WTC11 (cell line): Measurements from ENCODE around the gene SLCO2A1. TPM values are rescaled to one million over a fixed set of nuclear protein-coding genes. Genes with fewer than 3 reads are reported as not detected.

Experiments used
- ATAC-seq: fragments of 200-7000 bp; cut with Tn5 transposase; 2 replicates; pipeline ENCODE4 v1.10.0; 2021; ENCODE audit warnings: mild to moderate bottlenecking, moderate library complexity
- CTCF ChIA-PET: fragments of 300-600 bp; sonication (Branson Sonifier 250); formaldehyde crosslinking; loops from one replicate; lab custom pipeline; 2021; ENCODE audit warnings: antibody characterized with exemption; lab: Charles Lee
- POLR2A ChIA-PET: fragments of 350-600 bp; sonication (Branson Sonifier 250); formaldehyde crosslinking; loops from one replicate; lab custom pipeline; 2021; ENCODE audit warnings: antibody characterized with exemption; lab: Charles Lee
- DNase-seq: peaks from one replicate; pipeline ENCODE4 v3.0.0; 2021; ENCODE audit warnings: low spot score
- H3K27ac Mint-ChIP-seq: 2 replicates; pipeline ENCODE4 v1.8.0; 2021; ENCODE audit warnings: mixed read lengths
- H3K27me3 Mint-ChIP-seq: 2 replicates; pipeline ENCODE4 v1.8.0; 2021; ENCODE audit warnings: low read depth, mild to moderate bottlenecking, moderate library complexity, mixed read lengths
- H3K36me3 Mint-ChIP-seq: 2 replicates; pipeline ENCODE4 v1.8.0; 2021; ENCODE audit warnings: mixed read lengths
- H3K4me1 Mint-ChIP-seq: 2 replicates; pipeline ENCODE4 v1.8.0; 2022; ENCODE audit warnings: mixed read lengths
- H3K4me3 Mint-ChIP-seq: 2 replicates; pipeline ENCODE4 v1.8.0; 2021; ENCODE audit warnings: mild to moderate bottlenecking, moderate library complexity, mixed read lengths
- H3K9me3 Mint-ChIP-seq: 2 replicates; pipeline ENCODE4 v1.8.0; 2021; ENCODE audit warnings: mixed read lengths
- ATF6 ChIP-seq: sonication (generic); formaldehyde crosslinking; IDR thresholded peaks from 2 replicates; pipeline ENCODE4 v1.8.1; 2023; ENCODE audit warnings: mild to moderate bottlenecking, missing genetic modification reagents
- E2F1 ChIP-seq: sonication (generic); formaldehyde crosslinking; IDR thresholded peaks from 2 replicates; pipeline ENCODE4 v1.8.0; 2022; ENCODE audit warnings: mild to moderate bottlenecking, missing genetic modification reagents
- GTF2I ChIP-seq: fragments of 250-450 bp; sonication (Bioruptor Pico); conservative IDR thresholded peaks from 2 replicates; pipeline ENCODE4 v1.4.0; 2021; ENCODE audit warnings: mild to moderate bottlenecking
- JAZF1 ChIP-seq: fragments of 250-450 bp; sonication (Bioruptor Pico); IDR thresholded peaks from 2 replicates; pipeline ENCODE4 v1.9.0; 2021; ENCODE audit warnings: moderate library complexity, mild to moderate bottlenecking, inconsistent platforms
- NR1H2 ChIP-seq: sonication (generic); formaldehyde crosslinking; IDR thresholded peaks from 2 replicates; pipeline ENCODE4 v1.9.0; 2021; ENCODE audit warnings: mild to moderate bottlenecking, moderate library complexity, missing genetic modification reagents
- PREB ChIP-seq: sonication (generic); formaldehyde crosslinking; IDR thresholded peaks from 2 replicates; pipeline ENCODE4 v1.8.1; 2022; ENCODE audit warnings: mild to moderate bottlenecking, missing genetic modification reagents, moderate library complexity, borderline replicate concordance
- PRRX2 ChIP-seq: fragments of 250-450 bp; sonication (Bioruptor Pico); IDR thresholded peaks from 2 replicates; pipeline ENCODE4 v1.8.0; 2021; ENCODE audit warnings: mild to moderate bottlenecking
- RELA ChIP-seq: sonication (generic); formaldehyde crosslinking; IDR thresholded peaks from 2 replicates; pipeline ENCODE4 v1.8.1; 2022; ENCODE audit warnings: missing genetic modification reagents, mild to moderate bottlenecking, borderline replicate concordance
- SOX15 ChIP-seq: fragments of 250-450 bp; sonication (Bioruptor Pico); IDR thresholded peaks from 2 replicates; pipeline ENCODE4 v1.9.0; 2021; ENCODE audit warnings: mild to moderate bottlenecking
- SP1 ChIP-seq: sonication (generic); formaldehyde crosslinking; conservative IDR thresholded peaks from 2 replicates; pipeline ENCODE4 v1.8.1; 2022; ENCODE audit warnings: missing genetic modification reagents
- ZNF423 ChIP-seq: fragments of 250-450 bp; sonication (Bioruptor Pico); IDR thresholded peaks from 2 replicates; pipeline ENCODE4 v2.1.2; 2022; ENCODE audit warnings: mild to moderate bottlenecking, moderate library complexity
- total RNA-seq: library from RNA; stranded (reverse); gene quantifications from 3 replicates; pipeline ENCODE4 v1.2.3, GENCODE V29; 2021
- TF ChIP-seq, protein P1 (sequence below): fragments of 250-450 bp; sonication (Bioruptor Pico); IDR thresholded peaks from 2 replicates; pipeline ENCODE4 v1.9.0; 2021; ENCODE audit warnings: moderate library complexity, mild to moderate bottlenecking, inconsistent platforms, borderline replicate concordance
- TF ChIP-seq, protein P2 (sequence below): fragments of 250-450 bp; sonication (Bioruptor Pico); IDR thresholded peaks from 2 replicates; pipeline ENCODE4 v1.9.0; 2021; ENCODE audit warnings: mild to moderate bottlenecking, borderline replicate concordance
- TF ChIP-seq, protein P3 (sequence below): sonication (generic); formaldehyde crosslinking; IDR thresholded peaks from 2 replicates; pipeline ENCODE4 v1.8.1; 2022; ENCODE audit warnings: low read depth, missing genetic modification reagents, borderline replicate concordance

SLCO2A1 gene
- total RNA-seq, 1 experiment from 2014 or later, result 3.3 TPM

- TF ChIP-seq, protein P1, sequence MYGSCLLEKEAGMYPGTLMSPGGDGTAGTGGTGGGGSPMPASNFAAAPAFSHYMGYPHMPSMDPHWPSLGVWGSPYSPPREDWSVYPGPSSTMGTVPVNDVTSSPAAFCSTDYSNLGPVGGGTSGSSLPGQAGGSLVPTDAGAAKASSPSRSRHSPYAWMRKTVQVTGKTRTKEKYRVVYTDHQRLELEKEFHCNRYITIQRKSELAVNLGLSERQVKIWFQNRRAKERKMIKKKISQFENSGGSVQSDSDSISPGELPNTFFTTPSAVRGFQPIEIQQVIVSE (CRISPR knock-in tag), result no peak
- TF ChIP-seq SOX15 (CRISPR knock-in tag) (no peak), PREB (CRISPR knock-in tag) (no peak), GTF2I (no peak), NR1H2 (CRISPR knock-in tag) (no peak), E2F1 (CRISPR knock-in tag) (no peak), SP1 (CRISPR knock-in tag) (no peak), RELA (CRISPR knock-in tag) (no peak), JAZF1 (CRISPR knock-in tag) (no peak)
- TF ChIP-seq, all 79 proteins: peak for 0
These were observed 49.2 kb downstream of the SLCO2A1 start (continued) for GRCh38 chr3:133980550-133980949.

GRCh38 chr3:133980035-133980434 is 49.7 kb downstream of the SLCO2A1 start:
- no peak overlapping the region for H3K27ac Mint-ChIP-seq
- no peak for DNase-seq
- peaks cover 15% of the 10 kb centered on the region for H3K9me3 Mint-ChIP-seq
- ChIA-PET CTCF (no interaction called here), POLR2A (no interaction called here)
- H3K4me3 Mint-ChIP-seq, result no peak overlapping the region
- H3K36me3 Mint-ChIP-seq, result no peaks in the 10 kb centered on the region
- H3K4me1 Mint-ChIP-seq, result peaks cover 24% of the 10 kb centered on the region
- TF ChIP-seq, protein P2, sequence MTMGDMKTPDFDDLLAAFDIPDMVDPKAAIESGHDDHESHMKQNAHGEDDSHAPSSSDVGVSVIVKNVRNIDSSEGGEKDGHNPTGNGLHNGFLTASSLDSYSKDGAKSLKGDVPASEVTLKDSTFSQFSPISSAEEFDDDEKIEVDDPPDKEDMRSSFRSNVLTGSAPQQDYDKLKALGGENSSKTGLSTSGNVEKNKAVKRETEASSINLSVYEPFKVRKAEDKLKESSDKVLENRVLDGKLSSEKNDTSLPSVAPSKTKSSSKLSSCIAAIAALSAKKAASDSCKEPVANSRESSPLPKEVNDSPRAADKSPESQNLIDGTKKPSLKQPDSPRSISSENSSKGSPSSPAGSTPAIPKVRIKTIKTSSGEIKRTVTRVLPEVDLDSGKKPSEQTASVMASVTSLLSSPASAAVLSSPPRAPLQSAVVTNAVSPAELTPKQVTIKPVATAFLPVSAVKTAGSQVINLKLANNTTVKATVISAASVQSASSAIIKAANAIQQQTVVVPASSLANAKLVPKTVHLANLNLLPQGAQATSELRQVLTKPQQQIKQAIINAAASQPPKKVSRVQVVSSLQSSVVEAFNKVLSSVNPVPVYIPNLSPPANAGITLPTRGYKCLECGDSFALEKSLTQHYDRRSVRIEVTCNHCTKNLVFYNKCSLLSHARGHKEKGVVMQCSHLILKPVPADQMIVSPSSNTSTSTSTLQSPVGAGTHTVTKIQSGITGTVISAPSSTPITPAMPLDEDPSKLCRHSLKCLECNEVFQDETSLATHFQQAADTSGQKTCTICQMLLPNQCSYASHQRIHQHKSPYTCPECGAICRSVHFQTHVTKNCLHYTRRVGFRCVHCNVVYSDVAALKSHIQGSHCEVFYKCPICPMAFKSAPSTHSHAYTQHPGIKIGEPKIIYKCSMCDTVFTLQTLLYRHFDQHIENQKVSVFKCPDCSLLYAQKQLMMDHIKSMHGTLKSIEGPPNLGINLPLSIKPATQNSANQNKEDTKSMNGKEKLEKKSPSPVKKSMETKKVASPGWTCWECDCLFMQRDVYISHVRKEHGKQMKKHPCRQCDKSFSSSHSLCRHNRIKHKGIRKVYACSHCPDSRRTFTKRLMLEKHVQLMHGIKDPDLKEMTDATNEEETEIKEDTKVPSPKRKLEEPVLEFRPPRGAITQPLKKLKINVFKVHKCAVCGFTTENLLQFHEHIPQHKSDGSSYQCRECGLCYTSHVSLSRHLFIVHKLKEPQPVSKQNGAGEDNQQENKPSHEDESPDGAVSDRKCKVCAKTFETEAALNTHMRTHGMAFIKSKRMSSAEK, result no peak
- no peak for TF ChIP-seq PRRX2 (CRISPR knock-in tag)
- TF ChIP-seq, protein P3, sequence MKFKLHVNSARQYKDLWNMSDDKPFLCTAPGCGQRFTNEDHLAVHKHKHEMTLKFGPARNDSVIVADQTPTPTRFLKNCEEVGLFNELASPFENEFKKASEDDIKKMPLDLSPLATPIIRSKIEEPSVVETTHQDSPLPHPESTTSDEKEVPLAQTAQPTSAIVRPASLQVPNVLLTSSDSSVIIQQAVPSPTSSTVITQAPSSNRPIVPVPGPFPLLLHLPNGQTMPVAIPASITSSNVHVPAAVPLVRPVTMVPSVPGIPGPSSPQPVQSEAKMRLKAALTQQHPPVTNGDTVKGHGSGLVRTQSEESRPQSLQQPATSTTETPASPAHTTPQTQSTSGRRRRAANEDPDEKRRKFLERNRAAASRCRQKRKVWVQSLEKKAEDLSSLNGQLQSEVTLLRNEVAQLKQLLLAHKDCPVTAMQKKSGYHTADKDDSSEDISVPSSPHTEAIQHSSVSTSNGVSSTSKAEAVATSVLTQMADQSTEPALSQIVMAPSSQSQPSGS (CRISPR knock-in tag), result no peak
- no peak for TF ChIP-seq ATF6 (CRISPR knock-in tag)
- TF ChIP-seq, protein P1 (CRISPR knock-in tag), result no peak
- no peak for TF ChIP-seq ZNF423 (CRISPR knock-in tag)
- no peak for ATAC-seq
- peaks cover 4% of the 10 kb centered on the region for H3K27me3 Mint-ChIP-seq
